Gastrocnemius medialis (tissue), 4 donors: ENCODE results near the gene MUC2. TPM values are rescaled to one million over a fixed set of nuclear protein-coding genes. Genes with fewer than 3 reads are reported as not detected.
"Not testable (repeated sequence)": the region's sequence is repeated elsewhere in the genome, so short reads cannot be mapped to it uniquely, and the experiment has no call there.

Experiments used
- ATAC-seq, 2 donors: fragments of 150-250 bp; one replicate each; pipeline ENCODE4 v1.9.1; 2016
- DNase-seq, 2 donors: peaks; one replicate each; pipeline ENCODE4 v3.0.0-alpha.2; 2019
- H3K27ac ChIP-seq, 4 donors: fragments of 200-600 bp; sonication (generic); 1 replicate in 1 of 4; 2 replicates in 3 of 4; pipeline ENCODE4 v1.5.1; 2016 to 2018; ENCODE audit warnings: mild to moderate bottlenecking in 2 of 4, moderate library complexity in 1 of 4
- H3K27me3 ChIP-seq, 3 donors: fragments of 200-600 bp; sonication (generic) in 2 of 3; 1 replicate in 1 of 3; 2 replicates in 2 of 3; pipeline versions ENCODE4 v1.5.1 to v1.6.0; 2016 to 2019; ENCODE audit warnings: mild to moderate bottlenecking in 1 of 3, moderate library complexity in 1 of 3
- H3K36me3 ChIP-seq, 2 donors: fragments of 200-600 bp; sonication (generic) in 1 of 2; one replicate each; pipeline ENCODE4 v1.5.1; 2017 to 2018
- H3K4me1 ChIP-seq, 2 donors: fragments of 200-600 bp; sonication (generic) in 1 of 2; one replicate each; pipeline ENCODE4 v1.5.1; 2016 to 2017; ENCODE audit warnings: mild to moderate bottlenecking in 2 of 2
- H3K4me3 ChIP-seq, 4 donors: fragments of 200-600 bp; sonication (generic) in 3 of 4; 1 replicate in 1 of 4; 2 replicates in 3 of 4; pipeline ENCODE4 v1.5.1; 2016 to 2019; ENCODE audit warnings: mild to moderate bottlenecking in 2 of 4
- H3K9me3 ChIP-seq, 3 donors: fragments of 200-600 bp; sonication (generic) in 2 of 3; 1 replicate in 1 of 3; 2 replicates in 2 of 3; pipeline ENCODE4 v1.5.1; 2016 to 2019
- CTCF ChIP-seq, 5 experiments: fragments of 450-650 bp in 3 of 5; fragments of 200-600 bp in 2 of 5; sonication (generic) in 2 of 5; IDR thresholded peaks in 4 of 5; conservative IDR thresholded peaks in 1 of 5; 1 replicate in 4 of 5; 2 replicates in 1 of 5; pipeline ENCODE4 v1.5.1; 2016 to 2019; ENCODE audit warnings: antibody characterized with exemption in 5 of 5, mild to moderate bottlenecking in 3 of 5, moderate library complexity in 3 of 5
- POLR2A ChIP-seq, 2 donors: fragments of 450-650 bp; IDR thresholded peaks; one replicate each; pipeline ENCODE4 v1.6.1; 2017; ENCODE audit warnings: antibody characterized with exemption in 2 of 2, mild to moderate bottlenecking in 2 of 2, moderate library complexity in 2 of 2
- in situ Hi-C, 4 donors: fragments of 200-750 bp; cut with MboI; loops; one replicate each; pipeline versions ENCODE4 v1.15.0 to v1.8.0; 2017; ENCODE audit warnings: low sequenced_read_pairs in 4 of 4
- intact Hi-C: fragments of 100-400 bp; cut with DNase I; formaldehyde crosslinking; loops from one replicate; pipeline ENCODE4 v1.15.1; 2023; ENCODE audit warnings: low total_unique reads
- total RNA-seq, 4 donors: library from RNA; depleted of rRNA; stranded (reverse); fragments of >200 nt; gene quantifications; one replicate each; pipeline versions ENCODE4 v1.1.0 to v1.2.3, GENCODE V29; 2016

MUC2 gene
- total RNA-seq, 4 donors from 2014 or later = 0.90 TPM; not detected in 3

GRCh38 chr11:1111545-1112212 is 37.0 kb downstream of the MUC2 start:
- Histone ChIP-seq H3K4me3 (no peak overlapping the region), H3K4me1 (no peaks in the 10 kb centered on the region), H3K27ac (no peak overlapping the region), H3K27me3 (peaks cover 0 to 18% (median 2%) of the 10 kb centered on the region in 3 donors), H3K9me3 (no peaks in the 10 kb centered on the region), H3K36me3 (no peaks in the 10 kb centered on the region)
- no peak for ATAC-seq
- no peak for TF ChIP-seq POLR2A (IDR thresholded peaks at IDR 0.05)
- no peak for TF ChIP-seq CTCF (IDR thresholded peaks at IDR 0.05 in 4 of 5, conservative IDR thresholded peaks at IDR 0.05 in 1 of 5)
- in situ Hi-C loops = no loop called here
- intact Hi-C loops = loop anchor here (10.0 kb wide), 1 partner anchor 403 kb away; no protein-coding TSS in a partner anchor
- peak in 1 of 2 donors; percentile 6 for DNase-seq

- Histone ChIP-seq H3K9me3 (no peaks in the 10 kb centered on the region), H3K4me1 (no peaks in the 10 kb centered on the region), H3K4me3 (no peak overlapping the region), H3K27ac (no peak overlapping the region), H3K36me3 (no peaks in the 10 kb centered on the region), H3K27me3 (peaks cover 0 to 9% (median under 1%) of the 10 kb centered on the region in 3 donors)
- intact Hi-C loops = loop anchor here (10.0 kb wide), 1 partner anchor 402 kb away; no protein-coding TSS in a partner anchor
- DNase-seq (no peak), ATAC-seq (no peak)
- in situ Hi-C loops = no loop called here
- no peak for TF ChIP-seq CTCF (IDR thresholded peaks at IDR 0.05 in 4 of 5, conservative IDR thresholded peaks at IDR 0.05 in 1 of 5)
- TF ChIP-seq POLR2A (IDR thresholded peaks at IDR 0.05) = no peak
Measured at GRCh38 chr11:1112351-1113191, 37.9 kb downstream of the MUC2 start.

- intact Hi-C loops = loop anchor here (10.0 kb wide), 1 partner anchor 401 kb away; no protein-coding TSS in a partner anchor
- in situ Hi-C loops = no loop called here
- no peaks in the 10 kb centered on the region for H3K4me1 ChIP-seq
- H3K27me3 ChIP-seq = peaks cover 0 to 9% (median 0%) of the 10 kb centered on the region in 3 donors
- ATAC-seq = no peak
- H3K27ac ChIP-seq = no peak overlapping the region
- H3K4me3 ChIP-seq = no peak overlapping the region
- H3K9me3 ChIP-seq = no peaks in the 10 kb centered on the region
- DNase-seq = no peak
- no peaks in the 10 kb centered on the region for H3K36me3 ChIP-seq
- TF ChIP-seq POLR2A (IDR thresholded peaks at IDR 0.05) (no peak), CTCF (IDR thresholded peaks at IDR 0.05 in 4 of 5, conservative IDR thresholded peaks at IDR 0.05 in 1 of 5) (no peak)
Measured at GRCh38 chr11:1113405-1114201, 38.9 kb downstream of the MUC2 start.

- intact Hi-C loops = loop anchor here (10.0 kb wide), 1 partner anchor 400 kb away; no protein-coding TSS in a partner anchor
- DNase-seq, H3K9me3 ChIP-seq, H3K27ac ChIP-seq, H3K36me3 ChIP-seq, H3K4me3 ChIP-seq, H3K4me1 ChIP-seq, ATAC-seq, in situ Hi-C loops: not testable (repeated sequence)
- peaks cover 0 to 13% (median 4%) of the 10 kb centered on the region in 3 donors for H3K27me3 ChIP-seq
Measured at GRCh38 chr11:1115292-1115691, 40.6 kb downstream of the MUC2 start.
